ELR (cell line): ENCODE results near the gene MRPL32.
"Not testable (repeated sequence)": the region's sequence is repeated elsewhere in the genome, so short reads cannot be mapped to it uniquely, and the experiment has no call there.

ENCODE experiments used
- DNase-seq: peaks from one replicate; pipeline ENCODE4 v3.0.0-alpha.2; 2015; ENCODE audit warnings: low read depth

The MRPL32 gene

GRCh38 chr7:42931834-42932651, at the start of gene MRPL32, which contains the start of gene PSMA2:
MRPL32 (plus strand) TSS chr7:42932376; CDS start chr7:42932387, 11 bp downstream.
PSMA2 (minus strand) TSS chr7:42932174; CDS start chr7:42932158, 16 bp downstream.
- peak; percentile 99 for DNase-seq

- DNase-seq, result peak; percentile 38
Observed at GRCh38 chr7:42883950-42884349, 48.2 kb upstream of the MRPL32 start.

GRCh38 chr7:42885183-42885582, 47.0 kb upstream of the MRPL32 start:
- DNase-seq, result not testable (repeated sequence)

- DNase-seq, result peak; percentile 58
Observed at GRCh38 chr7:42886129-42886528, 46.0 kb upstream of the MRPL32 start.

- DNase-seq, result no peak
Observed at GRCh38 chr7:42886893-42887505, 45.2 kb upstream of the MRPL32 start.

GRCh38 chr7:42893346-42894240, 38.6 kb upstream of the MRPL32 start:
- DNase-seq, result no peak

GRCh38 chr7:42900842-42901241, 31.3 kb upstream of the MRPL32 start:
- DNase-seq, result no peak

- no peak for DNase-seq
Observed at GRCh38 chr7:42902331-42902730, 29.8 kb upstream of the MRPL32 start.

GRCh38 chr7:42906181-42906580, 26.0 kb upstream of the MRPL32 start:
- no peak for DNase-seq

GRCh38 chr7:42907316-42907715, 24.9 kb upstream of the MRPL32 start:
- DNase-seq, result no peak

GRCh38 chr7:42910306-42910705, 21.9 kb upstream of the MRPL32 start:
- no peak for DNase-seq

- peak; percentile 96 for DNase-seq
Observed at GRCh38 chr7:42911454-42912447, 20.4 kb upstream of the MRPL32 start, which contains the start of gene C7orf25. C7orf25 (minus strand) TSS chr7:42912070; CDS start chr7:42910900, 1,170 bp downstream.

- DNase-seq, result no peak
Observed at GRCh38 chr7:42913591-42913990, 18.6 kb upstream of the MRPL32 start.

- DNase-seq, result no peak
Observed at GRCh38 chr7:42914009-42914408, 18.2 kb upstream of the MRPL32 start.

- DNase-seq, result peak; percentile 70
Observed at GRCh38 chr7:42914421-42915045, 17.6 kb upstream of the MRPL32 start.

- DNase-seq, result no peak
Observed at GRCh38 chr7:42915356-42915755, 16.8 kb upstream of the MRPL32 start.

GRCh38 chr7:42922017-42922753, 10.0 kb upstream of the MRPL32 start:
- DNase-seq, result no peak

GRCh38 chr7:42924223-42924838, 7.8 kb upstream of the MRPL32 start:
- DNase-seq, result no peak

- DNase-seq, result no peak
Observed at GRCh38 chr7:42925630-42926029, 6.5 kb upstream of the MRPL32 start.
